ENCODE data around the gene CTAGE1.
"Not testable (repeated sequence)": the region's sequence is repeated elsewhere in the genome, so short reads cannot be mapped to it uniquely, and the experiment has no call there.

The CTAGE1 gene

DNA sequence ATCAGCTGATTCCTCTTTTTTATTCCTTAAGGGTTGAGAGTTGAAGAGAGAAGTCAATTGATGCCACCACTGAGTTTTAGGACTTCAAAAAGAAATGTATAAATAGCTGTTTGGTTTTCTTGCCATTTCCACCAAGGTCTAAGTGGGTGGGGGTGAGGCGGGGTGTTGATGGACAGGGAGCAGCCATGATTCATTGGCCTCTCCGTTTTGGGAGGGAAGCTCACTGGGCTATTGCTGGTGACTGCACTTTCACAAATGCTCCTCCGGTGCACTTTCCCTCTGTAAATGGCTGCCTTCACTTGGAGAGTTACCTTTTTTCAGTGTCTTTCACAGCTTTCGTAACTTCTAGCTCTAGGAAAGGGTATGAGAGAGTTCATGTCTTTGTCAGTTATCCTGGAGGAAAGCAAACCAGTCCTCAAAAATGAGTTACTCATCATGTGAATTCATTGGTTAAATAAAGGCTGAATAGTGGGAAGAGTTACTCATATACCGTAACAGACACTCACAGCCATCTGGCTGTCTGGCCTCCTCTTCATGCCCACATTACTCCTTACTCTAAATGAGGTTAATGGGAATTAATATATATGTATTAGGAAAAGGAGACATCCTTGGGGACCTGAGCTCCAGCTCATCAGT, 17.4 kb upstream of the CTAGE1 start:
- DNase-seq, result no peak

DNA sequence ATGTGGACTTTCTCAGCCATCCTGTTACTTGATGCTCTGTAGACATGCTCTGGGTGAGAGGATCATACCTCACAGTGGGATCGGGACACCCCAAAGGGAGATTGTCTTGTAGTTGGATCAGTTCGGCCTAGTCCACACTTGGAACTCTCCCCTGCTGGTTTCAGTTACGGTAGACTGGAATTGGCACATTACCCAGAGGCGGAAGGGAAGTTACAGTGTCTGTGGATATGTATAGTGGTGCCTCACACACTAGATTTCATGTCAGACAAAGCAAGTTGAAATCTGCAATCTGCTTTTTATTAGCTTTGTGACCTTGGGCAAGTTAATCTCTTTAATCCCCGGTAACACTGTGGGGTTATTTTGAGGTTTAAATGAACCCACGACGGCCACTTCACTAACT, 16.2 kb upstream of the CTAGE1 start:
- no peak for DNase-seq

DNA sequence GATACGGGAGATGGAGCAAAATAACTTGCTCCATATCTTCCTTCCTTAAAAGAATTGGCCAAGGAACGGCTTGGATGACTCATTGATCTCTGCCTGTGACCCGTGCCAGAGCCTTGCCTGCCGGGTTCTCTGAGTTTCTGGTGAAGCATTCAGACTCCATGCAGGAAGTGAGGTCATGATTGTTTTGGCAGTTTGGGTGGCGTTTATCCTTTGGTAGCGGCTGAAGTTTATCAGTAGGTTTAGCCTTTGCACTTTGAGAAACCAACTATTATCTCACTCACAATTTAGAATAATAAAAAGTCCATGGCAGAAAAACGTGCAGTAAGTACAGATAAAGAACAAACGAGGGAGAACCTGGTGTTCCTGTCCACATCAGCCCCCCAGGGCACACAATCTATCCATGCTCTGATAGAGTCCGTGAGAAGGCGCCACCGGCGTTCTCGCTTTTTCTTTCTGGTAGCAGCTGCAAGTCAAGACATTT, 15.0 kb upstream of the CTAGE1 start:
- no peak for DNase-seq

DNA sequence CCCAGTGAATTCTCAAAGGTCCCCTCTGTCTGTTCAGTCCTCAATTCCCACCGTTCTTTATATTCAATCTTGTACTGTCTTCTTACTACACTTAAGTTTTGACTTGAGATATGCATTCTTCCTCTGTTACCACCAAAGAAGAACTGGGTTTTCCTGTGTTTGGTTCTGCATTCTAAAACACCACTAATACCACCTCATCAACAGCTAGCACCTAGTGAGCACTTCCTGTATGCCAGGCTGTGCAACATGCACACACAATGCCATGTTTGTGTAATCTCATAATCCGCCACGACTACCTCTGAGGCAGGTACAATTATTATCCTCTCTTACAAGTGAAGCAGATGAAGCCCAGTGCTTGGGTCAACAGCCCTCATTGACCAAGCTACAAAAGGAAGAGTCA, 11.8 kb upstream of the CTAGE1 start:
- no peak for DNase-seq

DNA sequence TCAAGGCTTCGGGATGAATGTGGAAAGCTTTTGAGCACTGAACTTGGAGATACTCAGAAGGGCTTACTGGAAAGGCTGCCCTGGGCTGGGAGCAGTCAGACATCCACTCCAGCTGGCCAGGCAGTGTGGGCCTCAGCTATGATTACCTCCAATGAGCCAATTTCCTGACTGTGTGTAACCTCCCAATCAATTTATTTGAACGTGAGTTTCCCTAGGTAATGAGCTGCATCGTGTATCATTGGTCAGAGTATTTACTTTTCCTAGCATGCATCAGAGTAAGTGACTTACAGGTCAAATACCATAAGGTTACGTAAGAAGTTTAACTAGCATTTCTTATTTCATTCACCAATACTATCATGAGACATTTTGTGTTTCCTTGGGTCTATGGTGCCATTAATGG, 11.0 kb upstream of the CTAGE1 start:
- DNase-seq, result no peak

DNA sequence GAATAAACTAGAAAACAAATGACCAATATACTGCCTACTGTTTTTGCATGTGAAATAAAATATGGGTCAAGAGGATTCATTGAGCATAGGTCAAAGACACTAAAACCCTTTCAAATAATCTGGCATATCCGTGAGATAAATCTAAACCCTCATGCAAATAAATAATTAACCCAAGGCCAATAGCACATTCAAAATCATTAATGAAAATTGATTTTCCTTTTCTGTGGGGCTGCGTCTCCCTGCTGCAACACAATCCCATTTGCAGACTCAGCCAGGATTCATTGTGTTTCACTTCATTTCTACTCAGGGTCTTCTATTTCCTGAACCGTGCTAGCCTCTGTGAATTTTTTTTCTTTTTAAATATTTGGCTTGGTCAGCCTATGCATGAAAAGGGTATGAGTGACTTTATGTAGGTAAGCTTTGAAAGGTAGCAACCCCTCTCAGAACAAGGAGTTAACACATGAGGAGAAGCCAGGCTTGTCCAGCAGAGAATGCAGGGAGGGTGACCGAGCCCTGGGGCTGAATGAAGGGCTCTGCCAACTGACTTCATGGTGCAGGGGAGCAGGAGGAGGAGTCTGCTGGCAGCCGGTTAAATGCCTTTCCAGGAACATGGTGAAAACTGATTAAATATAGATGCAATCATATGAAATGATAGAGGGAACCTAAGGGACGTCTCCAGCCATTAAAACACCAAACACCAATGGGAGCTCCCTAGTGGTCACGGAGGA, 10.3 kb upstream of the CTAGE1 start:
- no peak for DNase-seq

DNA sequence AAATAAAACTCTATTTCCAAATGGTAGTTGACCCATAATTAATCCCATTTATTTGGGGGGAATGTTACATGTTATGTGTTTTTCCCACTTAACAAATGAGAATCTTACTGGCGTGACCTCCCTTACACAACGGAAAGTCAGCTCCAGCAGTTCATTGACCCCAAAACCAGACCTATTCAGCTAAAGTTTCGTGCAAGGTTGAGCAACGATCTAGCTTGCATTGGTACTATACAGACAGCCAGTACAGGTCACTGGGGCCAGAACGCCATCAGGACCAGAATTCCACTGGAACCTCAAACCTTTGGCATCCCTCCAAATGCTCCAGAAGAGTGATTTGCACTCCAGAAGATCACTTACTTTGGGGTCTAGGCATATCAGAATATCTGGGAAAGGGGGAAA, 6.8 kb upstream of the CTAGE1 start:
- no peak for DNase-seq

DNA sequence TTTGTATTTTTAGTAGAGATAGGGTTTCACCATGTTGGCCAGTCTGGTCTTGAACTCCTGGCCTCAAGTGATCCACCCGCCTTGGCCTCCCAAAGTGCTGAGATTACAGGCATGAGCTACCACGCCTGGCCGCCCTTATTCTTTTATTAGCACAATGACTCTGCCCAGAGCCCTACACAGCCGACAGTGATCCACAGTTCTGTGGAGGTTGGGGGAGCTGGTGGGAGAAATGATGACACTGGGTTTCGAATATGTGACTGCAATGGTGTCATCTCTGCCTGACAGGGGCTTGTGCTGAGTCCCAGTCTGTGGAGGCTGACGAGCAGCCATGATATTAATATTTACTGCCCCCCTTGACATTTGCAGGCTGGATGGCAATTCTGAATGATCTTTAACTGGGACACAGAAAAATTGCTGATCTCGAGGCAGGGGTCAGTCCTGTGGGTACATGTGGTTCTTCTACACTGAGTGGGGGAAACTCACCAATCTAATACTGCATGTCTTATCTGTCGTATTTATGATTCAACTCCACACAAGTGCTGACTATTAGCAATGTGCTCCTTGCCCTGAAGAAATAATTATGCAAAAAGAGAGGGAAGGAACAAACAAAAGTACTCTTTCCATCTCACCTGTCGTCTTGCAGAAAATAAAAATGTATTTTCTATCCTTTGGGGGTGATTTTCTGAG, 6.3 kb upstream of the CTAGE1 start:
- no peak for DNase-seq

DNA sequence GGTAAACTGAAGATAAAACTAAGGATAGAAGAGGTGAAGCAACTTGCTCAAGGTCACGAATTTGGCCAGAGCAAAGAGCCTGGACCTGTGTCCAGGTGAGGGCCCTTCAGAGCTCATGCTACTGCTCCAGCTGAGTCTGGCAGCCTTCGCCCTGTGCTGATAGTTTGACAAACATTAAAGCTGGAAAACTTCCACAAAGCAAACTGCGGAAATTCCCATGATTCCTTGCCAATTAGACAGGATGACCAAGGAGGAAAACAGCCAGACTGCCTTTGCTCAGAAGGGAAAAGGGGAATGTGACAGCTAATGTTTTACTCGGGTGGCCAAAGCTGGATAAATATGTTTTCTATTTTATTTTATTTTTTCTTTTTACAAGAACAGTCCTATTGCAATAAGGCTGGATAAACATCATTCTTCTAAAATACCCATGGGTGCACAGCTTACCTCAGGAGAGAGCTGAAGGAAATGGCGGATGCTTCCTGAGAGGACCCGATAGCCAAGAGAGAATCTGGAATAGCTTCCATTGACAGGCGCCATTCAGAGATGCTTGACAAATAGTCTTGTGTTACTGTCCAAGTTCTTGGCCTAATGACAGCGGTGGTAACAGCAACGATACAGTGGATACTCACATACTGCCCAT, 5.3 kb upstream of the CTAGE1 start:
- no peak for DNase-seq

DNA sequence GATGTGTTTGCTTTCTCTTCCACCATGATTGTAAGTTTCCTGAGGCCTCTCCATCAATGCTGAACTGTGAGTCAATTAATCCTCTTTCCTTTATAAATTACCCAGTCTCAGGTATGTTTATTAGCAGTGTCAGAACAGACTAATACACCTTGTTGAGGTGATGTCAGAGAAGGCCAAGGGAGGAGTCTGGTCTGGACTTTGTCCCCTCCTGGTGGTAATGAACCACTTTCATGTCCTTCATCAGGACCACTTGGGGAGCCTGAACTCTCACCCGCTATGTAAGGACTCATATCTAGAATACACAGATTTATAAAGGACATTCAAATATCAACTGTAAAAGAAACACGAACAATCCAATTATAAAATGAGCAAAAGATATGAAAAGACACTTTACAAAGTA, 2.9 kb upstream of the CTAGE1 start:
- no peak for DNase-seq

DNA sequence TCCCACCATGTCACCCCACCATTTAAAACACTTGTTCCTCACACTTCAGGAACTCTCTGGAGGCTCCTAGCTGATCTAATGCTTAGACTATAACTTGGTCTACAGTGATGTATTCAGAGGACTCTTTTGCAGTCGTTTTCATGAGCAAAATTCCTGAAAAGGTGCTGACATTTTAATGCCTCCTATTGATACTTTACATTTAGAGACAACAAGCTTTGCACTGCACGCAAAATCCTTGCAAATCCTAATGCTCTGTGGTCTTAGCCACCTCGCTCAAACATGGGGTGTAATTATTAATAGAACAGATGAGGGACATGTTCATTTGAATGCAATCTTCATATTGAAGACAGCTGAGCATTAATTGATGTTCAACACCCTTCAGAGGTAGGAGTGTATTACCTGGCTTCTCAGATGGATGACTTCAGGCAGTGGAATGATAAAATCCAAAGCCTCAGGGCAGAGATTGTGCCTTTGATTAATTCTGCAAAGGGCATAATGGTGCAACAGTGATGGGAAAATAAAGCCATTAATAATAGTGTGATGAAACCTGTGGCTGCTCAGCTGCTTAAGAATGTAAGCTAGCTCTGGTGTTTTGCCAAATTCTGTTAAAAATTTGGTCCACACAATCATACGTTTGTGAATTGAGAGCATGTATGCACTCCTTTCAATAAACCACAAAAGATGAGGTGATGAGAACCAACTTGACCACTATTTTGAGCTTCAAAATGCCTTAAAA, 5.4 kb downstream of the CTAGE1 start:
- no peak for DNase-seq

DNA sequence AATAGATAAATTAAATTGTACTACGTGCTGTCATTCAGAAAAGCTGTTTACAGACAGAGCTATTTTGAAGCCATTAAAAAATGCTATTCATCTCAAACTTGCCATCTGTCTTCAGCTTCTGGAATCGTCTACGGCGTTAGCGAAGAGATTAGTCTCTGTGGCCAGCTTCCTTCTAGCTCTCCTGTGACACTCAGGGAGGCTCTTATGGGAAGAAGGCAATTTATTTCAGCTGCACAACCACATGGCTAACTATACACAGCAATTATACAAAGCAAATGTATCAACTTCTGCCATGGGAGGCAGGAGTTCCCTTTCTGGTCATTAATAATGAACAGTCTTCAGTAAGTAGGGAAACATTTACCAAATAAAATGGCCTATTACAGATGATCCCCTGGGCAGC, 6.3 kb downstream of the CTAGE1 start:
- DNase-seq, result no peak

DNA sequence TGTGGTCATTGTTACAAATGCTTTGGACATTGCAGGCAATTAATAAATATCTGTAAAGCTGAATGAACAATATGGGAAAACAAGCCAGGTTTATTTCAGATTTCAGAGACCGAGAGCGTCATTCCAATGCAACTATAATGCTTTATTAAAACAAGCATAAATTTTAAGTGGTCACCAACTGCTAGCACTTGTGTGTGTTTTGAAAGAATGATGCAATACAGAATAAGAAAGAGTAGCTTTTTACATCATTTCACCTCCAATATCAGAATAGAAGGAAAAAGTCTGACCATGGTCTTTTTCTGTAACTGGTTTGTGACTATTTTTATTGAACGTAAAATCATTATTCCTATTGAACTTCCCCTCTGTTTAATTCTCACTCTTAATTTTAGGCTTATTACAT, 7.6 kb downstream of the CTAGE1 start:
- no peak for DNase-seq

DNA sequence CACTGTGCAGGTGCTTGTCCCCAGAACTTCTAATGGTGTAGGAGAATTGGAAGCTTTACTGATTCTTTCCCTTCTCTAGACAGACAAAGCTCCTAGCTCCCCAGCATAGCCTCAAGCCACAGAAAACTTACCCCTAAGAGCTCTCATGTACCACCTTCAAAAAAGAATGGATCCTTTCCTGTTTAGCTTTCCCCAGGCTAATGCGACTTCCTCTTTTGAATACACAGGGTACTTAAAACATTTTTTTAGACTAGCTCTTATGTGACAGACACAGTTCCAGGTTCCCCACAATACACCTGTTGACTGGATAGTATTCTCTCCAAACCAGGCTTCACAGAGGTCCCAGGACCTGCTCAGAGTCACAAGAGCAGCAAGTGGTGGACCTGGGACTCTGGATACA, 8.3 kb downstream of the CTAGE1 start:
- DNase-seq, result no peak

DNA sequence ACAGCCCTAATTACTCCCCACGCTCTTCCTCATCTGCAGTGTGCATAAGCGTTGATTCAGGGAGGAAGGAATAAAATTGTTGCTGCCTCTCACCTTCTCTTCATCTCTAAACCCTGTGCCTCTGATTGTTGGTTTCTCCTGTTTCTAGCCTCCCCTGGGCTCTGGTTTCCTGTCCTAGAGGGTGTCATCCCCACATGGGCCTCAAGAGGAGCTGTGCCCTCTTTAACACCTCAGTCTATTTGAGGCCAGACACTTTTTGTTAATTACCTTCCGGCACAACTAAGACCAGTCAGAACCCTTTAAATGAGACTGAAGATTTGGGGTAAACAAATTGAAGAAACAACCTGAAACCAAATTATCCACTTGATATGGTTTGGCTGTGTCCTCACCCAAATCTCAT, 9.7 kb downstream of the CTAGE1 start:
- no peak for DNase-seq

DNA sequence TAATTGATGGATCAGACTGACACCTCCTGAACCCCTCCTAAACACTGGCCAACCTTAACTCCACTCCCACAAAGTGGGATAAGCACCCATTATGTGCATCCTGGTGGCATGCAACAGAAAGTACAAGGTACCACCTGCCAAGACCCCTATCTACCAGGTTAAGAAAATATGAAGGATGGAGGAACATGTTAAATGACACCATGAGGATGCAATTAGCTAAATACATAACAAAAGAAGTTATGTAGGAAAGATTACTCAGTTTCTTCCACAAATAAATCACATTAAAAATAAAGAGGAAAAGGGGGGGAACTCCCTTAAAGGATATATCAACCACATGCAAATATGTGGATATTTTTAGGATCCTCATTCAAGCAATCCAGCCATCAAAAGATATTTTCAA, 12.6 kb downstream of the CTAGE1 start:
- no peak for DNase-seq

DNA sequence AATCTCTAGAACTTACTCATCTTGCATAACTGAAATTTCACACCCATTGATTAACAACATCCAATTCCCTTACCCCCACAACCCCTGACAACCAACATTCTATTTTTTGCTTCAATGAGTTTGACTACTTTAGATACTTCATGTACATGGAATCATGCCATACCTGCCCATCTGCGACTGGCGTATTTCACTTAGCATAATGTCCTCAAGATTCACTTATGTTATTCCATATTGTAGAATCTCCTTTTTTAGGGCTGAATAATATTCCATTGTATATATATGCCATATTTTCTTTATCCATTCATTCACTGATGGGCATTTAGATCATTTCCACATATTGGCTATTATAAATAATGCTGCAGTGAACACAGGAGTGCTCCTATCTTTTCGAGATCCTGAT, 13.8 kb downstream of the CTAGE1 start:
- DNase-seq, result no peak

DNA sequence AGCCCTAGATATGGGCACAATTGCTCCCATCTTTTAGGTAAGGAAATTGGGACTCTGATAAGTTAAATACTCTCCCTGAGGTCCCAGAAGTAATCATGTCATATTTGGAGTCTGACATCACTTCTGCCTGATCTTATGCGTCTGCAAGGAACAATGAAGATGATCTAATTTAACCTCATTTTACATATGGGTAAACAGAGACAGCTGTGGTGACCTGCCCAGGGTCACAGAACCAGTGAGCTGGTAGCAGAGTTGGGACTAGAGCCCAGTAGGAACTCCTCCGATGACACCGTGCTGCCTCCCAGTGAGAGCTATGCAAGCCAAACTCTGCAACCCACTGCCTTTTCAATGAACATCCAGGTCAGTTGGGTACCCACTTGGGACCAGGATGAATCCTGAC, 17.8 kb downstream of the CTAGE1 start:
- DNase-seq, result no peak

DNA sequence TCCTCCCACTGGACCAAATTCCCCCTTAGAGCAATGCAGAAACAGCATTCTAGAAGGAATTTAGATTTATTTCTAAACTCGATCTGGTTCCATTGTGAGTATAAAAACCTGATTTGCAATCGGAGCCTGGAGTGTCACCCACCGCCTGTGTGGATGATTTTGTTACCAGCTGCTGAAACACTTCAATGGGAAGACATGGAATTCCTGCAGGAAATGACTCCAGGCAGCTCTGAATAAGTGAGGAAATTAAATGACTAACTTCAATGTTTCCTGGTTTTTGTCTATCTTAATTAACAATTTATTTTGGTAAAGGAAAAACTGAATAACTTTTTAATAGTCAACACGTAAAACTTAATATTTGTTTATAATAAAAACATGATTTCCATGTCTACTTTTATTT, 19.3 kb downstream of the CTAGE1 start:
- DNase-seq, result no peak

DNA sequence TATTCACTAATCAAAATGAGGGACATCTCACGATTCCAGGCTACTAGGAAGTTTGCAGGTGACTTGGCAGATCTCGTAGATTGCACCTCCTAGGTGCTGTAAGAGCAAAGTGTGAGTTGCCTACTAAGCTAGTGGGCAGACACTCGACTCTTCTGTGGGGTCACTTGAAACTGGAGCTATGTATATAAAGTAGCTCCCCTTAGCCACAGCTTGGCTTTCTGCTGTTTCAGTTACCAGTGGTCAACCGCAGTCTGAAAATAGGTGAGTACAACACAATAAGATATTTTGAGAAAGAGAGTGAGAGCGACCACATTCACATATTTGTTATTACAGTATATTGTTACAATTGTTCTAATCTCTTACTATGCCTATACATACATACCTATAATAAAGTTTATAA, 23.3 kb downstream of the CTAGE1 start:
- DNase-seq, result no peak

DNA sequence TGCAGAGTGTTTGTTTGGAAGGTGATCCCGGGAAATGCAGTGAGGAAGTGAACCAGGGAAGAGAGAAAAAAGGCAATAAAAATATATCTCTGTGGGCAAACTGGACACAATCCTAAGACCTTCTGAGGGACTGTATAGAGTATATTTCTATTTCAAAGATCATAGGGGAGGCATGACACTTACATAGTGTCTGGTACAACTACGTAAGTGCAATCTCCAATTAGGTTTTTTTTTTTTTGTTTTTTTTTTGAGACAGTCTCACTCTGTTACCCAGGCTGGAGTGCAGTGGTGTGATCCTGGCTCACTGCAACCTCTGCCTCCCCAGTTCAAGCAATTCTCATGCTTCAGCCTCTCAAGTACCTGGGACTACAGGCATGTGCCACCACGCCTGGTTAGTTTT, 24.6 kb downstream of the CTAGE1 start:
- not testable (repeated sequence) for DNase-seq

DNA sequence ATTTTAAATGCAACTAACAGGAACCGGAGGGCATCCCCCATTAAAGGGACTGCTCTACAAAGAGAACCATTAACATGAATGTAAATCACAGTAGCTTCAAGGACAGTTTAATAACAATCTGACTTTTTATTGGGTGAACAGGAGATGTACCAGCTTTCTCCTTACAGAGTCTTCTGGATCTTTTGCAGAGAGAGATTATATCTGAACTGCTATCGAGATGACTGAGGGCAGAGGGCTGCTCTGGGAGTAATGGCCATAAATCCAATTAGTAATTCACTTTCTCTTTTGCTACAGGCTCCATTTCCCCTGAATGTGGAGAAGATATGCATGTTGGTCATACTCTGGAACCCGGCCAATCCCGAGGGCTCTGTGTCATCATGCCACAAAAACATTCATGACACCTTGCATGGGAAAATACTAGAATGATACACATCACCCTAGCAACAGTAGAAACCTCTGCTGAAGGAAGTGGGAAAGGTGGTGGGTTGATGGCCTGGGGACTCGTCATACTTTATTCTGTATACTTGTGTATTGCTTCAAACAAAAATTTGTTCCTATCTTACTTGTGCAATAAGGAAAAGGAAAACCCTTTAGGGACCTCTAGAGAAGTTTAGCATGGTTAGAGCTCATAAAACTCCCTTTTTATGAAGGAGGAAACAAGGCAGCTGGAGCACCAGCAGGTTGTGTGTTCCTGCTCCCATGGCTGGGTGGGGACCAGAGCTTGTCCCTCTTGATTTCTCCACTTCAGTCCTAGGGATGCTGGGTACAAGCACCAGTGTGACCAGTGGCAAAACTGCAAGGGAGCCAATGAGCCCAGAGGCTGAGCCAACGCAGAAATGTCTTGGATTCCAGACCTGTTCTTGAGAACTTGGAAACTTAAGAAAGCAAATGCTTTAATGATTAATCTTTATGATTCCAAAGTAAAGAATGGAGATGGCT, 26.0 kb downstream of the CTAGE1 start:
- no peak for DNase-seq

Data from activated CD4-positive, CD25-positive, alpha-beta regulatory T cell treated with anti-CD3 and anti-CD28 coated beads, Interleukin-2, amount 50 U/mL, for 72 hours (primary cell).